Measurements from ENCODE around the gene UBE2O.

The UBE2O gene

GRCh38 chr17:76378548-76379274 lies 74.2 kb downstream of the UBE2O start:
- Histone ChIP-seq H2AK5ac (ENCODE audit: low read depth, low read length) (no peak overlapping the region), H3K36me3 (replicated peaks in 1 of 2; ENCODE audit: control insufficient read depth in 2 of 2, insufficient read depth in 2 of 2, low read length in 2 of 2) (no peaks in the 10 kb centered on the region), H3K18ac (ENCODE audit: low read length) (no peak overlapping the region), H3K4ac (ENCODE audit: low read length) (no peak overlapping the region), H3K4me3 (ENCODE audit: low read length in 2 of 2) (no peak overlapping the region), H2BK5ac (ENCODE audit: low read length) (no peak overlapping the region), H2AFZ (ENCODE audit: low read length) (no peak overlapping the region), H3K9me3 (replicated peaks in 1 of 2; ENCODE audit: control insufficient read depth in 2 of 2, insufficient read depth in 1 of 2, low read depth in 1 of 2, low read length in 2 of 2) (peaks cover 0 to 2% of the 10 kb centered on the region in 2 donors), H3K4me2 (ENCODE audit: insufficient read depth, low read length, poor library complexity, severe bottlenecking) (no peak overlapping the region), H3K23ac (ENCODE audit: low read depth, low read length, poor library complexity) (no peak overlapping the region), H3K27me3 (ENCODE audit: control insufficient read depth in 3 of 3, insufficient read depth in 3 of 3, low read depth in 1 of 3, low read length in 3 of 3) (no peaks in the 10 kb centered on the region), H3K27ac (replicated peaks; ENCODE audit: low read length) (no peak overlapping the region), H2BK120ac (ENCODE audit: low read depth, low read length) (no peak overlapping the region), H4K91ac (ENCODE audit: low read depth, low read length, poor library complexity) (no peak overlapping the region), H3K9ac (ENCODE audit: low read depth, low read length, poor library complexity) (no peak overlapping the region), H2BK15ac (ENCODE audit: low read length) (no peak overlapping the region), H3K14ac (ENCODE audit: low read length) (no peak overlapping the region), H4K8ac (ENCODE audit: low read depth, low read length) (no peak overlapping the region), H3K79me1 (ENCODE audit: low read depth, low read length) (peaks cover 2% of the 10 kb centered on the region), H3K4me1 (ENCODE audit: control insufficient read depth in 2 of 2, insufficient read depth in 1 of 2, low read depth in 1 of 2, low read length in 2 of 2) (peaks cover 13 to 29% of the 10 kb centered on the region in 2 donors), H2BK12ac (ENCODE audit: low read length) (no peak overlapping the region)
- no peak for DNase-seq (ENCODE audit: low spot score)
- no CpG with 5 or more reads among the region's 5 CpGs for WGBS, 2 donors (ENCODE audit: extremely low coverage in 2 of 2, insufficient read length in 2 of 2, insufficient replicate concordance in 1 of 2)

- Histone ChIP-seq H2BK15ac (ENCODE audit: low read length) (peak overlapping the region; percentile 69), H2BK120ac (ENCODE audit: low read depth, low read length) (no peak overlapping the region), H3K23ac (ENCODE audit: low read depth, low read length, poor library complexity) (no peak overlapping the region), H2AK5ac (ENCODE audit: low read depth, low read length) (peak overlapping the region; percentile 56), H3K4ac (ENCODE audit: low read length) (no peak overlapping the region), H3K9me3 (replicated peaks in 1 of 2; ENCODE audit: control insufficient read depth in 2 of 2, insufficient read depth in 1 of 2, low read depth in 1 of 2, low read length in 2 of 2) (peaks cover 0 to 2% of the 10 kb centered on the region in 2 donors), H3K4me2 (ENCODE audit: insufficient read depth, low read length, poor library complexity, severe bottlenecking) (no peak overlapping the region), H3K36me3 (replicated peaks in 1 of 2; ENCODE audit: control insufficient read depth in 2 of 2, insufficient read depth in 2 of 2, low read length in 2 of 2) (no peaks in the 10 kb centered on the region), H3K4me3 (ENCODE audit: low read length in 2 of 2) (no peak overlapping the region), H3K4me1 (ENCODE audit: control insufficient read depth in 2 of 2, insufficient read depth in 1 of 2, low read depth in 1 of 2, low read length in 2 of 2) (peaks cover 10 to 25% of the 10 kb centered on the region in 2 donors), H3K27me3 (ENCODE audit: control insufficient read depth in 3 of 3, insufficient read depth in 3 of 3, low read depth in 1 of 3, low read length in 3 of 3) (no peaks in the 10 kb centered on the region), H2AFZ (ENCODE audit: low read length) (no peak overlapping the region), H3K27ac (replicated peaks; ENCODE audit: low read length) (no peak overlapping the region), H3K18ac (ENCODE audit: low read length) (peak overlapping the region; percentile 57), H3K9ac (ENCODE audit: low read depth, low read length, poor library complexity) (no peak overlapping the region), H2BK5ac (ENCODE audit: low read length) (no peak overlapping the region), H4K8ac (ENCODE audit: low read depth, low read length) (no peak overlapping the region), H2BK12ac (ENCODE audit: low read length) (no peak overlapping the region), H3K79me1 (ENCODE audit: low read depth, low read length) (peaks cover 2% of the 10 kb centered on the region), H3K14ac (ENCODE audit: low read length) (no peak overlapping the region), H4K91ac (ENCODE audit: low read depth, low read length, poor library complexity) (no peak overlapping the region)
- no CpG with 5 or more reads among the region's 8 CpGs for WGBS, 2 donors (ENCODE audit: extremely low coverage in 2 of 2, insufficient read length in 2 of 2, insufficient replicate concordance in 1 of 2)
- DNase-seq (ENCODE audit: low spot score), result no peak
Observed at GRCh38 chr17:76376318-76377133, 76.4 kb downstream of the UBE2O start.

- H2AFZ ChIP-seq (ENCODE audit: low read length), result no peak overlapping the region
- no peak overlapping the region for H4K8ac ChIP-seq (ENCODE audit: low read depth, low read length)
- H2BK15ac ChIP-seq (ENCODE audit: low read length), result no peak overlapping the region
- H3K27me3 ChIP-seq (ENCODE audit: control insufficient read depth in 3 of 3, insufficient read depth in 3 of 3, low read depth in 1 of 3, low read length in 3 of 3), result no peaks in the 10 kb centered on the region
- H3K27ac ChIP-seq (replicated peaks; ENCODE audit: low read length), result no peak overlapping the region
- H2BK120ac ChIP-seq (ENCODE audit: low read depth, low read length), result no peak overlapping the region
- no peak overlapping the region for H2BK12ac ChIP-seq (ENCODE audit: low read length)
- no peak overlapping the region for H3K4me3 ChIP-seq (ENCODE audit: low read length in 2 of 2)
- no peak overlapping the region for H3K4ac ChIP-seq (ENCODE audit: low read length)
- WGBS, 2 donors (ENCODE audit: extremely low coverage in 2 of 2, insufficient read length in 2 of 2, insufficient replicate concordance in 1 of 2), result no CpG with 5 or more reads among the region's 16 CpGs
- H3K18ac ChIP-seq (ENCODE audit: low read length), result no peak overlapping the region
- H3K4me1 ChIP-seq (ENCODE audit: control insufficient read depth in 2 of 2, insufficient read depth in 1 of 2, low read depth in 1 of 2, low read length in 2 of 2), result peaks cover 7 to 13% of the 10 kb centered on the region in 2 donors
- no peak overlapping the region for H3K14ac ChIP-seq (ENCODE audit: low read length)
- no peak overlapping the region for H3K9ac ChIP-seq (ENCODE audit: low read depth, low read length, poor library complexity)
- H2AK5ac ChIP-seq (ENCODE audit: low read depth, low read length), result no peak overlapping the region
- no peaks in the 10 kb centered on the region for H3K36me3 ChIP-seq (replicated peaks in 1 of 2; ENCODE audit: control insufficient read depth in 2 of 2, insufficient read depth in 2 of 2, low read length in 2 of 2)
- H2BK5ac ChIP-seq (ENCODE audit: low read length), result no peak overlapping the region
- peaks cover 2% of the 10 kb centered on the region for H3K79me1 ChIP-seq (ENCODE audit: low read depth, low read length)
- no peak overlapping the region for H4K91ac ChIP-seq (ENCODE audit: low read depth, low read length, poor library complexity)
- H3K9me3 ChIP-seq (replicated peaks in 1 of 2; ENCODE audit: control insufficient read depth in 2 of 2, insufficient read depth in 1 of 2, low read depth in 1 of 2, low read length in 2 of 2), result no peaks in the 10 kb centered on the region
- H3K23ac ChIP-seq (ENCODE audit: low read depth, low read length, poor library complexity), result no peak overlapping the region
- H3K4me2 ChIP-seq (ENCODE audit: insufficient read depth, low read length, poor library complexity, severe bottlenecking), result no peak overlapping the region
- no peak for DNase-seq (ENCODE audit: low spot score)
Observed at GRCh38 chr17:76371656-76372628, 81.0 kb downstream of the UBE2O start.

Data from neuronal stem cell (in vitro differentiated cells).